ENCODE measurements around the gene MYOM1. TPM values are rescaled to one million over a fixed set of nuclear protein-coding genes. Genes with fewer than 3 reads are reported as not detected.
"Not testable (repeated sequence)": the region's sequence is repeated elsewhere in the genome, so short reads cannot be mapped to it uniquely, and the experiment has no call there.

The MYOM1 gene
- total RNA-seq, 3 donors from 2014 or later: 3.1 to 6.9 (median 5.9) TPM

DNA sequence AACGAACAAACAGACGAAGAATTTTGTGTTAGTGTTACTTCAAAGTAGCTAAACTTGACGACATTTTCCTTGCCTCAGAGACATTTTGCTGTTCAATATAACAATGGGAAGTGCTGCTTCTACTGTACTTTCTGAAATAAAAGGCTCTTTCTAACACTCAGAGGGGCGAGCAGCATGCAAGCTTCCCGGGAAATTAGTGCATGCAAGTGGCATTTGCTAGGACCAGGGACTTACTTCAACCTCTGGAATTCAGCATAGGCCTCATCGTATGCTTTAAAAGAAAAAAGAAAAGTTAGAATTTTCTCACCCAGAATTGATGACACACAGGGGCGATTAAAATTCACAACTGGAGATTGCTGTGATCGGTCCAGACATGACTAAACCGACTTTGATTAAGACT is 144.3 kb downstream of the MYOM1 start:
- H3K4me1 ChIP-seq: no peaks in the 10 kb centered on the region
- H3K27ac ChIP-seq: no peak overlapping the region
- no peaks in the 10 kb centered on the region for H3K27me3 ChIP-seq
- intact Hi-C loops (cut with DNase I; ENCODE audit: low total_unique reads): no loop called here
- no peak for DNase-seq (ENCODE audit: low spot score in 2 of 2)
- TF ChIP-seq POLR2AphosphoS5 (IDR thresholded peaks at IDR 0.05): no peak
- TF ChIP-seq POLR2A (IDR thresholded peaks at IDR 0.05): no peak
- TF ChIP-seq, protein P1, sequence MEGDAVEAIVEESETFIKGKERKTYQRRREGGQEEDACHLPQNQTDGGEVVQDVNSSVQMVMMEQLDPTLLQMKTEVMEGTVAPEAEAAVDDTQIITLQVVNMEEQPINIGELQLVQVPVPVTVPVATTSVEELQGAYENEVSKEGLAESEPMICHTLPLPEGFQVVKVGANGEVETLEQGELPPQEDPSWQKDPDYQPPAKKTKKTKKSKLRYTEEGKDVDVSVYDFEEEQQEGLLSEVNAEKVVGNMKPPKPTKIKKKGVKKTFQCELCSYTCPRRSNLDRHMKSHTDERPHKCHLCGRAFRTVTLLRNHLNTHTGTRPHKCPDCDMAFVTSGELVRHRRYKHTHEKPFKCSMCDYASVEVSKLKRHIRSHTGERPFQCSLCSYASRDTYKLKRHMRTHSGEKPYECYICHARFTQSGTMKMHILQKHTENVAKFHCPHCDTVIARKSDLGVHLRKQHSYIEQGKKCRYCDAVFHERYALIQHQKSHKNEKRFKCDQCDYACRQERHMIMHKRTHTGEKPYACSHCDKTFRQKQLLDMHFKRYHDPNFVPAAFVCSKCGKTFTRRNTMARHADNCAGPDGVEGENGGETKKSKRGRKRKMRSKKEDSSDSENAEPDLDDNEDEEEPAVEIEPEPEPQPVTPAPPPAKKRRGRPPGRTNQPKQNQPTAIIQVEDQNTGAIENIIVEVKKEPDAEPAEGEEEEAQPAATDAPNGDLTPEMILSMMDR (IDR thresholded peaks at IDR 0.05): no peak
- no peak overlapping the region for H3K4me3 ChIP-seq
- no peaks in the 10 kb centered on the region for H3K36me3 ChIP-seq
- H3K9me3 ChIP-seq: no peaks in the 10 kb centered on the region

DNA sequence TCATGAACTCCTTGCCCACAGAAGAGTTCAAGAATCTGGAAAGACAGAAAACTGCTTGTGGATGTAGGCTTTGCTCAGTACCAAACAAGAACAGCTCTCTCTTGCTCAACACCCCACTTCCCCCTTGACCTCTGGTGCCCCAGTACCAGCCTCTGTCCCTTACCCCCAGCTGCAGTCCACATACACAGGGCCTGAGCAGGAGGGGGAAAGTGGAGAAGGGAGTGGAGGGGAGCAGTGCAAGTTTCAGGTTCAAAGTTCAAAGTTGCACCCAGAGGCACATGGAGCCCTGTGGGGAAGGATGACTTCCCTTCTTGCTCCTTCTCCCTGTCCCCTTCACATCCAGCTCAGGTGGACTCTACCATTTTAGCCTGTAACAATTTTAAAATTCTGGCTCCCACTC is 145.7 kb downstream of the MYOM1 start:
- H3K27ac ChIP-seq: no peak overlapping the region
- intact Hi-C loops (cut with DNase I; ENCODE audit: low total_unique reads): no loop called here
- TF ChIP-seq POLR2A (IDR thresholded peaks at IDR 0.05) (no peak), POLR2AphosphoS5 (IDR thresholded peaks at IDR 0.05) (no peak)
- H3K36me3 ChIP-seq: no peaks in the 10 kb centered on the region
- H3K27me3 ChIP-seq: no peaks in the 10 kb centered on the region
- DNase-seq (ENCODE audit: low spot score in 2 of 2): no peak
- no peaks in the 10 kb centered on the region for H3K9me3 ChIP-seq
- no peak overlapping the region for H3K4me3 ChIP-seq
- no peaks in the 10 kb centered on the region for H3K4me1 ChIP-seq

DNA sequence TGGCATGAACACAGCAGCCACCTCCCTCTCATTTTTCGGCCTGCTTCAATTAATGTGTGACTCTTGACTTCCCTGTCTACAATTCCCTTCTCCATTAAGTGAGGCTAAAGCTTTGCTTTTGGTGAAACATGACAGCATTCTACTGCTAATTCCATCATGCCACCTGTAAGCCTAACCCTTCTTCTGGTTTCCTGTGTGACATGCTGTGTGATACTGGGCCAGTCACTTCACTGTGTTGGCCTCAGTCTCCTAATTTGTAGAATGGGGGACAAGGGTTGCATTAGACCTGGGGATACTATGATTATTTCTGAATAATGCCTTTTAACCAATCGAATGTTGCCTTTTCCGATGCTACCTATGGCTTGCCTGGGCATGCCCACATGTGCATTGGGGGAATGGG is 146.4 kb downstream of the MYOM1 start:
- H3K4me1 ChIP-seq; H3K27ac ChIP-seq; H3K27me3 ChIP-seq; DNase-seq (ENCODE audit: low spot score in 2 of 2); H3K4me3 ChIP-seq; H3K9me3 ChIP-seq; intact Hi-C loops (cut with DNase I; ENCODE audit: low total_unique reads); H3K36me3 ChIP-seq: not testable (repeated sequence)

DNA sequence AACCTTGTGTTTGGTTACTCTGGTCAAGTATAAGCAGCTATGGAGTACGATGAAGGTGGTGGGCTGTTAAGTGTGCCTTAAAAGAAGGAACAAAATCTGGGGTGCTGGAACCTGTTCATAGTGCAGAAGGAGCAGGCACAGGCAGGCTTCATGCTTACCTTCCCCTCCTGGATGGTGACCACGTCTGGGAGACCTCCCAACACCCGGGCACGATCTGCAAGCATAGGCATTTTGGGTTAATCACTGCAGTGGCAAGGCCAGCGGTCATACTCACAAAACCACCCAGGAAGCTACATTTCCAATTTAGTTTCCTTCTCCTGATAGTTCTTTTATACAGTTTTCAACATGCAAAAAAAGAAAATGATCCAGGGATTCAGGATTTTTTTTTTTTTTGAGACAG is 148.1 kb downstream of the MYOM1 start:
- no peak for DNase-seq (ENCODE audit: low spot score in 2 of 2)
- intact Hi-C loops (cut with DNase I; ENCODE audit: low total_unique reads): no loop called here
- H3K36me3 ChIP-seq: no peaks in the 10 kb centered on the region

DNA sequence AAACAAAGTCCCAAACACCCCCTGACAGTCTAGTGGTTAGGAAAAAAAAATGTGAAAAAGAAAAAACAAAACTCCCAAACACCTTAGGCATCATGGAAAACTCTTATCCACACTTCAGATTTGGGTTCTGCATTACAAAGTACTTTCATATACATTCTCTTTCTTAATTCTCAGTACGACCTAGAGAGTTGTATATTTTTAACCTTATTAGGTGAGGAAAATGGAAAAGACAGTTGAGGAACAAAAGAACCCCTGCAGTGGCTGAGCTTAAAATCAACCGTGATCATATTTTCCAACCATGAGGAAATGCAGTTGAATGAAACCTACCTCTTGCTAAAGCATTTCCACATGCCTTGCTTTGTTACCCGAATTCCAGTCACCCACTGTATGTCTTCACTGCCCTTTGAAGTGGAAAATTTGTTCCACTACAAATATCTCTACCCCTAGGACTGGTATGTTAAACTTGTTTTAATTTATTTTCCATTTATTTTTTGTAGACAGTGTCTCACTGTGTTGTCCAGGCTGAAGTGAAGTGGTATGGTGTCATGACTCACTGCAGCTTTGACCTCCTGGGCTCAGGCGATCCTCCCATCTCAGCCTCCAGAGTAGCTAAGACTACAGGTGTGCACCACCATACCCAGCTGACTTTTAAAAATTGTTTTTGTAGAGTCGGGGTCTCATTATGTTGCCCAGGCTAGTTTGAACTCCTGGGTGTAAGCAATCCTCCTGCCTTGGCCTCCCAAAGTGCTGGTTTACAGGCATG is 149.9 kb downstream of the MYOM1 start:
- no peaks in the 10 kb centered on the region for H3K27me3 ChIP-seq
- no peaks in the 10 kb centered on the region for H3K36me3 ChIP-seq
- no peak for DNase-seq (ENCODE audit: low spot score in 2 of 2)
- TF ChIP-seq POLR2AphosphoS5 (IDR thresholded peaks at IDR 0.05) (no peak), POLR2A (IDR thresholded peaks at IDR 0.05) (no peak)
- TF ChIP-seq, protein P1 (IDR thresholded peaks at IDR 0.05): no peak
- intact Hi-C loops (cut with DNase I; ENCODE audit: low total_unique reads): no loop called here
- no peak overlapping the region for H3K27ac ChIP-seq
- H3K4me1 ChIP-seq: no peaks in the 10 kb centered on the region
- H3K4me3 ChIP-seq: no peak overlapping the region
- H3K9me3 ChIP-seq: no peaks in the 10 kb centered on the region

More for the DNA sequence above, 148.1 kb downstream of the MYOM1 start:
- H3K27ac ChIP-seq: no peak overlapping the region
- TF ChIP-seq POLR2A (IDR thresholded peaks at IDR 0.05) (no peak), POLR2AphosphoS5 (IDR thresholded peaks at IDR 0.05) (no peak)
- TF ChIP-seq, protein P1 (IDR thresholded peaks at IDR 0.05): no peak
- H3K9me3 ChIP-seq: no peaks in the 10 kb centered on the region
- no peaks in the 10 kb centered on the region for H3K4me1 ChIP-seq
- H3K27me3 ChIP-seq: no peaks in the 10 kb centered on the region
- H3K4me3 ChIP-seq: no peak overlapping the region

DNA sequence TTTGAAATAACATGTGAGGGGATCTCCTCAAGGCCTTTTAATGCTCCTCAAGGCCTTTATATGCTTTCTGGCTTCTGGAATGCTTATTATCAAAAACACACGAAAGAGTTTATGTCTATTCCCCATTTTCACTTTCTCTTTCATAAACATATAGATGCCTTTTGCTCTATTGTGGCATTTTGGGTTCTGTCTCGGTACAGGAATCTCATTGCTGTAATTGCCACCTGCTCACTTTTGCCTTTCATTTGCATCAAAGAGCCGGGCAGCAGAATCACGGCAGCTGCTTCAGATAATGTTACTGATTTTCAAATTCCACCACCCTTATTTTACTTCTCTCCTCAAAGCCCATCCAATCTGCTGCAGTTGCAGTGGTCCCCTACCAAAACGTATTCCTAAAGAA is 152.0 kb downstream of the MYOM1 start:
- no peak overlapping the region for H3K27ac ChIP-seq
- H3K27me3 ChIP-seq: no peaks in the 10 kb centered on the region
- no peaks in the 10 kb centered on the region for H3K36me3 ChIP-seq
- H3K4me1 ChIP-seq: no peaks in the 10 kb centered on the region
- no peaks in the 10 kb centered on the region for H3K9me3 ChIP-seq
- H3K4me3 ChIP-seq: no peak overlapping the region
- intact Hi-C loops (cut with DNase I; ENCODE audit: low total_unique reads): no loop called here
- TF ChIP-seq, protein P1 (IDR thresholded peaks at IDR 0.05): no peak
- TF ChIP-seq POLR2AphosphoS5 (IDR thresholded peaks at IDR 0.05) (no peak), POLR2A (IDR thresholded peaks at IDR 0.05) (no peak)
- DNase-seq (ENCODE audit: low spot score in 2 of 2): no peak
